Neural progenitor cell (in vitro differentiated cells): ENCODE data around the gene KIF26B. TPM values are rescaled to one million over a fixed set of nuclear protein-coding genes. Genes with fewer than 3 reads are reported as not detected.

ENCODE experiments used
- DNase-seq: peaks from one replicate; pipeline ENCODE4 v3.0.0-alpha.2; 2016; ENCODE audit warnings: low spot score
- H2AFZ ChIP-seq: fragments of 200-600 bp; sonication (generic); replicated peaks from 2 replicates; pipeline ENCODE4 v1.6.1; 2016; ENCODE audit warnings: antibody characterized with exemption
- H3F3A ChIP-seq: fragments of 200-600 bp; sonication (generic); 2 replicates; pipeline ENCODE4 v1.6.1; 2016; ENCODE audit warnings: antibody characterized with exemption, low read depth
- H3K27ac ChIP-seq: fragments of 200-600 bp; sonication (generic); 2 replicates; pipeline ENCODE4 v1.5.1; 2016; ENCODE audit warnings: mild to moderate bottlenecking
- H3K27me3 ChIP-seq: fragments of 200-600 bp; sonication (generic); 2 replicates; pipeline ENCODE4 v1.6.1; 2016; ENCODE audit warnings: mild to moderate bottlenecking, moderate library complexity
- H3K36me3 ChIP-seq: fragments of 200-600 bp; sonication (generic); 2 replicates; pipeline ENCODE4 v1.5.1; 2016
- H3K4me1 ChIP-seq: fragments of 200-600 bp; sonication (generic); 2 replicates; pipeline ENCODE4 v1.6.1; 2016; ENCODE audit warnings: mixed run types
- H3K4me2 ChIP-seq: fragments of 200-600 bp; sonication (generic); 2 replicates; pipeline ENCODE4 v1.6.1; 2016
- H3K4me3 ChIP-seq: fragments of 200-600 bp; sonication (generic); 2 replicates; pipeline ENCODE4 v1.5.1; 2016
- H3K79me2 ChIP-seq: fragments of 200-600 bp; sonication (generic); 2 replicates; pipeline ENCODE4 v1.6.1; 2016; ENCODE audit warnings: low read depth
- H3K9ac ChIP-seq: fragments of 200-600 bp; sonication (generic); 2 replicates; pipeline ENCODE4 v1.6.1; 2016
- H3K9me3 ChIP-seq: fragments of 200-600 bp; sonication (generic); 2 replicates; pipeline ENCODE4 v1.5.1; 2016; ENCODE audit warnings: low read depth
- H4K20me1 ChIP-seq: fragments of 200-600 bp; sonication (generic); 2 replicates; pipeline ENCODE4 v1.6.1; 2016; ENCODE audit warnings: low read depth
- H3K27ac Mint-ChIP-seq: 3 replicates; pipeline ENCODE4 v1.8.0; 2021; ENCODE audit warnings: mixed read lengths
- H3K27me3 Mint-ChIP-seq: 2 replicates; pipeline ENCODE4 v1.8.0; 2022; ENCODE audit warnings: low read depth, mild to moderate bottlenecking, inconsistent platforms, moderate library complexity, mixed read lengths; ENCODE audit not compliant: insufficient read depth
- H3K36me3 Mint-ChIP-seq: 3 replicates; pipeline ENCODE4 v1.8.0; 2021; ENCODE audit warnings: mixed read lengths
- H3K4me1 Mint-ChIP-seq: 3 replicates; pipeline ENCODE4 v1.8.0; 2021; ENCODE audit warnings: mixed read lengths
- H3K4me3 Mint-ChIP-seq: 3 replicates; pipeline ENCODE4 v1.8.0; 2021; ENCODE audit warnings: mild to moderate bottlenecking, moderate library complexity, mixed read lengths
- H3K9me3 Mint-ChIP-seq: 3 replicates; pipeline ENCODE4 v1.8.0; 2020; ENCODE audit warnings: mixed read lengths
- CTCF ChIP-seq: fragments of 200-600 bp; sonication (generic); IDR thresholded peaks from 2 replicates; pipeline ENCODE4 v1.5.1; 2017; ENCODE audit warnings: antibody characterized with exemption, mild to moderate bottlenecking
- EZH2 ChIP-seq: fragments of 200-600 bp; sonication (generic); IDR thresholded peaks from 2 replicates; pipeline ENCODE4 v1.6.1; 2017; ENCODE audit warnings: antibody characterized with exemption, mild to moderate bottlenecking, moderate library complexity
- EZH2phosphoT487 ChIP-seq: fragments of 200-600 bp; sonication (generic); IDR thresholded peaks from 2 replicates; pipeline ENCODE4 v1.6.1; 2017; ENCODE audit warnings: antibody characterized with exemption
- total RNA-seq: library from RNA; depleted of rRNA; stranded (reverse); fragments of >200 nt; gene quantifications from 2 replicates; pipeline ENCODE4 v1.2.3, GENCODE V29; 2015; ENCODE audit warnings: low replicate concordance

KIF26B gene
- total RNA-seq, 1 donor from 2014 or later = 0.47 TPM

- Mint-ChIP-seq H3K27ac (no peak overlapping the region), H3K4me3 (no peak overlapping the region), H3K36me3 (peaks cover 3% of the 10 kb centered on the region), H3K4me1 (peaks cover 50% of the 10 kb centered on the region), H3K27me3 (peaks cover 11% of the 10 kb centered on the region), H3K9me3 (no peaks in the 10 kb centered on the region)
- Histone ChIP-seq H3K27ac (no peak overlapping the region), H3K36me3 (no peaks in the 10 kb centered on the region), H4K20me1 (no peaks in the 10 kb centered on the region), H3K4me1 (no peaks in the 10 kb centered on the region), H3K4me2 (no peak overlapping the region), H2AFZ (no peak overlapping the region), H3K79me2 (no peaks in the 10 kb centered on the region), H3K27me3 (no peaks in the 10 kb centered on the region), H3K4me3 (no peak overlapping the region), H3K9ac (no peak overlapping the region), H3K9me3 (no peaks in the 10 kb centered on the region), H3F3A (no peaks in the 10 kb centered on the region)
- no peak for DNase-seq
- no peak for TF ChIP-seq CTCF
- no peak for TF ChIP-seq EZH2phosphoT487
- no peak for TF ChIP-seq EZH2
Measured at GRCh38 chr1:245578308-245578707, 423.5 kb downstream of the KIF26B start.

GRCh38 chr1:245578771-245579170 is 424.0 kb downstream of the KIF26B start:
- H3K9me3 Mint-ChIP-seq = no peaks in the 10 kb centered on the region
- H3K27ac ChIP-seq = no peak overlapping the region
- H3K9ac ChIP-seq = no peak overlapping the region
- H3K4me1 Mint-ChIP-seq = peaks cover 50% of the 10 kb centered on the region
- H3K9me3 ChIP-seq = no peaks in the 10 kb centered on the region
- H3K79me2 ChIP-seq = no peaks in the 10 kb centered on the region
- H3K4me2 ChIP-seq = no peak overlapping the region
- TF ChIP-seq EZH2 (no peak), EZH2phosphoT487 (no peak), CTCF (no peak)
- H3K4me3 Mint-ChIP-seq = no peak overlapping the region
- no peaks in the 10 kb centered on the region for H3K36me3 ChIP-seq
- no peaks in the 10 kb centered on the region for H3F3A ChIP-seq
- no peaks in the 10 kb centered on the region for H3K4me1 ChIP-seq
- H3K27me3 ChIP-seq = no peaks in the 10 kb centered on the region
- H2AFZ ChIP-seq = no peak overlapping the region
- no peak overlapping the region for H3K27ac Mint-ChIP-seq
- H3K36me3 Mint-ChIP-seq = peaks cover 3% of the 10 kb centered on the region
- peaks cover 11% of the 10 kb centered on the region for H3K27me3 Mint-ChIP-seq
- no peak for DNase-seq
- no peak overlapping the region for H3K4me3 ChIP-seq
- no peaks in the 10 kb centered on the region for H4K20me1 ChIP-seq

GRCh38 chr1:245579881-245580280 is 425.1 kb downstream of the KIF26B start:
- H3K9ac ChIP-seq = no peak overlapping the region
- no peak overlapping the region for H3K4me3 ChIP-seq
- Mint-ChIP-seq H3K4me3 (no peak overlapping the region), H3K36me3 (peaks cover 3% of the 10 kb centered on the region), H3K4me1 (peaks cover 51% of the 10 kb centered on the region), H3K27me3 (peaks cover 11% of the 10 kb centered on the region), H3K27ac (no peak overlapping the region), H3K9me3 (no peaks in the 10 kb centered on the region)
- no peaks in the 10 kb centered on the region for H3K27me3 ChIP-seq
- H4K20me1 ChIP-seq = no peaks in the 10 kb centered on the region
- TF ChIP-seq CTCF (no peak), EZH2 (no peak), EZH2phosphoT487 (no peak)
- no peaks in the 10 kb centered on the region for H3K9me3 ChIP-seq
- no peaks in the 10 kb centered on the region for H3F3A ChIP-seq
- no peak overlapping the region for H3K4me2 ChIP-seq
- no peak overlapping the region for H2AFZ ChIP-seq
- DNase-seq = no peak
- H3K27ac ChIP-seq = no peak overlapping the region
- no peaks in the 10 kb centered on the region for H3K36me3 ChIP-seq
- H3K79me2 ChIP-seq = no peaks in the 10 kb centered on the region
- H3K4me1 ChIP-seq = no peaks in the 10 kb centered on the region

- Histone ChIP-seq H3K9me3 (no peaks in the 10 kb centered on the region), H3K4me1 (no peaks in the 10 kb centered on the region), H3K4me3 (no peak overlapping the region), H3K9ac (no peak overlapping the region), H4K20me1 (no peaks in the 10 kb centered on the region), H3K27ac (no peak overlapping the region), H3K27me3 (no peaks in the 10 kb centered on the region), H3K36me3 (no peaks in the 10 kb centered on the region), H3K4me2 (no peak overlapping the region), H3F3A (no peaks in the 10 kb centered on the region), H2AFZ (no peak overlapping the region), H3K79me2 (no peaks in the 10 kb centered on the region)
- DNase-seq = no peak
- Mint-ChIP-seq H3K36me3 (peaks cover 3% of the 10 kb centered on the region), H3K9me3 (no peaks in the 10 kb centered on the region), H3K4me3 (no peak overlapping the region), H3K27ac (no peak overlapping the region), H3K4me1 (peaks cover 58% of the 10 kb centered on the region), H3K27me3 (peaks cover 11% of the 10 kb centered on the region)
- TF ChIP-seq EZH2 (no peak), CTCF (no peak), EZH2phosphoT487 (no peak)
Measured at GRCh38 chr1:245580651-245581050, 425.9 kb downstream of the KIF26B start.
